Stimulated activated CD4-positive, alpha-beta T cell treated with anti-CD3 and anti-CD28 coated beads, Interleukin-4, amount 100 ng/mL, for 24 hours (primary cell): ENCODE data around the gene PSMB2.

ENCODE experiments used
- DNase-seq: peaks from one replicate; pipeline ENCODE4 v3.0.0-alpha.2; 2020

The PSMB2 gene

GRCh38 chr1:35640380-35641232 is 720 bp downstream of the PSMB2 start:
- DNase-seq, result no peak

- DNase-seq, result no peak
Observed at GRCh38 chr1:35637401-35637809, 3.9 kb downstream of the PSMB2 start.

GRCh38 chr1:35633547-35633946 is 7.8 kb downstream of the PSMB2 start:
- no peak for DNase-seq

GRCh38 chr1:35631396-35631795 is 9.9 kb downstream of the PSMB2 start:
- no peak for DNase-seq

- no peak for DNase-seq
Observed at GRCh38 chr1:35629051-35629450, 12.3 kb downstream of the PSMB2 start.

GRCh38 chr1:35623832-35624231 is 17.5 kb downstream of the PSMB2 start:
- no peak for DNase-seq

- no peak for DNase-seq
Observed at GRCh38 chr1:35622510-35623178, 18.7 kb downstream of the PSMB2 start.

- DNase-seq, result no peak
Observed at GRCh38 chr1:35619237-35620121, 21.8 kb downstream of the PSMB2 start.

GRCh38 chr1:35615440-35615839 is 25.9 kb downstream of the PSMB2 start:
- DNase-seq, result no peak

- no peak for DNase-seq
Observed at GRCh38 chr1:35611655-35612054, 29.7 kb downstream of the PSMB2 start.

GRCh38 chr1:35605867-35606182 is 35.5 kb downstream of the PSMB2 start:
- DNase-seq, result no peak

GRCh38 chr1:35605071-35605866 is 36.1 kb downstream of the PSMB2 start:
- no peak for DNase-seq

GRCh38 chr1:35603941-35604340 is 37.4 kb downstream of the PSMB2 start:
- no peak for DNase-seq

GRCh38 chr1:35603468-35603867 is 37.9 kb downstream of the PSMB2 start:
- no peak for DNase-seq

- DNase-seq, result no peak
Observed at GRCh38 chr1:35600593-35600992, 40.7 kb downstream of the PSMB2 start.

GRCh38 chr1:35599411-35599810 is 41.9 kb downstream of the PSMB2 start:
- DNase-seq, result no peak

GRCh38 chr1:35598895-35599294 is 42.4 kb downstream of the PSMB2 start:
- no peak for DNase-seq

- no peak for DNase-seq
Observed at GRCh38 chr1:35597870-35598269, 43.5 kb downstream of the PSMB2 start.

- no peak for DNase-seq
Observed at GRCh38 chr1:35595684-35596083, 45.6 kb downstream of the PSMB2 start.

GRCh38 chr1:35594005-35594760 is 47.1 kb downstream of the PSMB2 start:
- DNase-seq, result no peak

GRCh38 chr1:35592991-35593769 is 48.1 kb downstream of the PSMB2 start:
- no peak for DNase-seq
